ENCODE results near the gene TMEM181.
"Not testable (repeated sequence)": the region's sequence is repeated elsewhere in the genome, so short reads cannot be mapped to it uniquely, and the experiment has no call there.

TMEM181 gene

GRCh38 chr6:158630938-158631616 is 71.2 kb downstream of the TMEM181 start:
- H3K27me3 ChIP-seq (ENCODE audit: control insufficient read depth in 1 of 2, insufficient read depth in 2 of 2, low read length in 2 of 2) = no peaks in the 10 kb centered on the region
- no peaks in the 10 kb centered on the region for H3K9me3 ChIP-seq (ENCODE audit: control insufficient read depth in 2 of 2, low read length in 2 of 2)
- H3K9ac ChIP-seq (ENCODE audit: low read length in 2 of 2) = peak overlapping the region in 1 of 2 donors; percentile 36
- peak overlapping the region; percentile 46 for H3K27ac ChIP-seq (ENCODE audit: low read length)
- peaks cover 16% of the 10 kb centered on the region for H3K4me1 ChIP-seq (ENCODE audit: control insufficient read depth, insufficient read depth, low read length)
- peaks cover 17 to 29% of the 10 kb centered on the region in 2 donors for H3K36me3 ChIP-seq (ENCODE audit: control insufficient read depth in 2 of 2, insufficient read depth in 2 of 2, low read length in 2 of 2)
- peak overlapping the region in 1 of 2 donors; percentile 22 for H3K4me3 ChIP-seq (ENCODE audit: low read length in 2 of 2)

GRCh38 chr6:158631678-158632537 is 72.0 kb downstream of the TMEM181 start:
- Histone ChIP-seq H3K4me1 (ENCODE audit: control insufficient read depth, insufficient read depth, low read length) (peaks cover 16% of the 10 kb centered on the region), H3K4me3 (ENCODE audit: low read length in 2 of 2) (peak overlapping the region in 1 of 2 donors; percentile 15), H3K9me3 (ENCODE audit: control insufficient read depth in 2 of 2, low read length in 2 of 2) (no peaks in the 10 kb centered on the region), H3K9ac (ENCODE audit: low read length in 2 of 2) (peak overlapping the region in 1 of 2 donors; percentile 36), H3K27me3 (ENCODE audit: control insufficient read depth in 1 of 2, insufficient read depth in 2 of 2, low read length in 2 of 2) (no peaks in the 10 kb centered on the region), H3K27ac (ENCODE audit: low read length) (peak overlapping the region; percentile 46), H3K36me3 (ENCODE audit: control insufficient read depth in 2 of 2, insufficient read depth in 2 of 2, low read length in 2 of 2) (peaks cover 21 to 29% of the 10 kb centered on the region in 2 donors)

GRCh38 chr6:158632538-158633119 is 72.7 kb downstream of the TMEM181 start:
- not testable (repeated sequence) for H3K9ac ChIP-seq (ENCODE audit: low read length in 2 of 2); H3K27me3 ChIP-seq (ENCODE audit: control insufficient read depth in 1 of 2, insufficient read depth in 2 of 2, low read length in 2 of 2); H3K4me3 ChIP-seq (ENCODE audit: low read length in 2 of 2); H3K9me3 ChIP-seq (ENCODE audit: control insufficient read depth in 2 of 2, low read length in 2 of 2)
- Histone ChIP-seq H3K27ac (ENCODE audit: low read length) (peak overlapping the region; percentile 46), H3K4me1 (ENCODE audit: control insufficient read depth, insufficient read depth, low read length) (peaks cover 16% of the 10 kb centered on the region), H3K36me3 (ENCODE audit: control insufficient read depth in 2 of 2, insufficient read depth in 2 of 2, low read length in 2 of 2) (peaks cover 20 to 26% of the 10 kb centered on the region in 2 donors)

DNA sequence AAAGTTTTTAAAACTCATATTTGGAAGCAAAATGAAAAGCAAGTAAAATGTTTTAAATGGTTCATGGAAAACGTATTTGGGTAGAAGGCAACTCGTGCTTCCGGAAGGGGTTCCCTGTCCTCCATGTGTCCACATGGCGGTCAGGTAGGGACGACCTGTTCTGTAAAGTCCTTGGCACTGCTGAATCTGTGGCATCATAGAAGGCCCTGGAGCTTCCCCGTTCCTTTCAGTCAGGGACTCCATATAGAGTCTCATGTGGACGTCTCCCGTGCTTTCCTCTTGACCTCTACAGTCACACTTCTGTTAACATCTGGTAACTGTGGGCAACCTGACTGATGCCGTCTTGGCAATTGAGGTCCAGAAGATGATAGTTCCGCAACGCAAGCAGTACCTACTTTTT is 73.2 kb downstream of the TMEM181 start:
- Histone ChIP-seq H3K4me1 (ENCODE audit: control insufficient read depth, insufficient read depth, low read length) (peaks cover 16% of the 10 kb centered on the region), H3K9ac (ENCODE audit: low read length in 2 of 2) (no peak overlapping the region), H3K27me3 (ENCODE audit: control insufficient read depth in 1 of 2, insufficient read depth in 2 of 2, low read length in 2 of 2) (no peaks in the 10 kb centered on the region), H3K9me3 (ENCODE audit: control insufficient read depth in 2 of 2, low read length in 2 of 2) (no peaks in the 10 kb centered on the region), H3K36me3 (ENCODE audit: control insufficient read depth in 2 of 2, insufficient read depth in 2 of 2, low read length in 2 of 2) (peaks cover 21 to 27% of the 10 kb centered on the region in 2 donors), H3K27ac (ENCODE audit: low read length) (no peak overlapping the region), H3K4me3 (ENCODE audit: low read length in 2 of 2) (no peak overlapping the region)

DNA sequence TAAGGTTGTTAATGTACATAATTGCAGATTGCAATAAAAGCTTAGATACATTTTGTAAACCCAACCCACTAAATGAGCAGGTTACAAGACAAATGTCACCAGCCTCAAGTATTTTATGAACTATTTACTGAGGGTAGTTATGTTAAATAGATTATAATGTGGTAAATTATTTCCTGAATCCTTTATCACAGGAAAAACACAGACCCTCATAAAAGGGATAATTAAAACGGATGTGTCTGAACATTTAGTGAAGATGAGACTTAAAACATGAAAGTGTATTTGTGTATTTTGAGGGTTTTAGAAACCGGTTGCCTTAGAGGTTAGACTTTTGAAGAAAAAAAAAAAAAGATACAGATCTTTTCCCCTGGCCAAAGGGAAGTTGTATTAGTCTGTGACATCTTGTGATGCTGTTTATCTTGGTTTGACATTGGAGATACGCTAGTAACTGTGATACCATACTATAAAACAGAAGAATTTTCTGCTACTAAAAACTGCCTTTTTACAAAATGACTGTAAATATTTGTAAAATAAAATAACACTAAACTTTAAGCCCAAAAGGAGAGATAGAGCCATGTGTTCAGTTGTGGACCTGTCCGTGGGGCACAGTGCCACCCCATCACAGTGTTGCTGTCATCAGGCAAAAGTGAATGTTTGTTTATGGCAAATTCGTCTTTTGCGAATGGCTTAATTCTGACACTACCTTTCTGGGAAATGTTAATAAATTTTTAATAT is 75.0 kb downstream of the TMEM181 start:
- H3K27ac ChIP-seq (ENCODE audit: low read length) = no peak overlapping the region

DNA sequence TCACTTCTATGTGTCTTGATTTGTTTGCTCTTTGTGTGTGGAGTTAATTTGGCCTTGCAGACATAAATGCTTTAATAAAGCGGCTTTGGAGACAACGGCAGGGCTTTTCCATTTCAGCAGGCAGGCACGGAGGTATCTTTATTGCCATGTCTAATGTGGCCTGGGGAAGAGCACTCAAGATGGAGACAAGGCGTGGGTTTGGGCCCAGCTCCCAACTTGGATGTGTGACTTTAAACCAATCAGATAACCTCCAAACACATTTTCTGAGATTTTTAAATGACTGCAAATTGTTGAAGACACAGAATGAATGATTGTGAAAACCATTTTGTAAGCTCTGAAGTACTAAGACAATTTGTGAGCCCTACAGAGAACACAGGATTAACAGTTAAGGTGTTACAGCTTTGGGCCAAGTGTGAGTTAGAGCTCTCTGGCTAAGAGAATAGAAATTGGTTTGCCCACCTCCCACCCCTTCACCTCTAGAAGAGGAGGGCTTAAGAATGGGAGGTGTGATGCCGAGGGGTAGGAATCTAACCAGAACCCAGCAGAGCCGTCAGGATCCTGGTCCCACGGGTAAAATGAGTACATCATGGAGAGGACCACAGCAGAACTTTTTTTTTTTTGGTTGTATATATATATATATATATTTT is 75.7 kb downstream of the TMEM181 start:
- H3K27ac ChIP-seq (ENCODE audit: low read length) = no peak overlapping the region
- peaks cover 21% of the 10 kb centered on the region for H3K4me1 ChIP-seq (ENCODE audit: control insufficient read depth, insufficient read depth, low read length)
- H3K4me3 ChIP-seq (ENCODE audit: low read length in 2 of 2) = no peak overlapping the region
- H3K36me3 ChIP-seq (ENCODE audit: control insufficient read depth in 2 of 2, insufficient read depth in 2 of 2, low read length in 2 of 2) = peaks cover 24 to 27% of the 10 kb centered on the region in 2 donors
- H3K9me3 ChIP-seq (ENCODE audit: control insufficient read depth in 2 of 2, low read length in 2 of 2) = no peaks in the 10 kb centered on the region
- no peak overlapping the region for H3K9ac ChIP-seq (ENCODE audit: low read length in 2 of 2)
- no peaks in the 10 kb centered on the region for H3K27me3 ChIP-seq (ENCODE audit: control insufficient read depth in 1 of 2, insufficient read depth in 2 of 2, low read length in 2 of 2)

More for the DNA sequence above, 75.0 kb downstream of the TMEM181 start:
- Histone ChIP-seq H3K9me3 (ENCODE audit: control insufficient read depth in 2 of 2, low read length in 2 of 2) (no peaks in the 10 kb centered on the region), H3K4me3 (ENCODE audit: low read length in 2 of 2) (no peak overlapping the region), H3K4me1 (ENCODE audit: control insufficient read depth, insufficient read depth, low read length) (peaks cover 16% of the 10 kb centered on the region), H3K36me3 (ENCODE audit: control insufficient read depth in 2 of 2, insufficient read depth in 2 of 2, low read length in 2 of 2) (peaks cover 24 to 25% of the 10 kb centered on the region in 2 donors), H3K9ac (ENCODE audit: low read length in 2 of 2) (no peak overlapping the region), H3K27me3 (ENCODE audit: control insufficient read depth in 1 of 2, insufficient read depth in 2 of 2, low read length in 2 of 2) (no peaks in the 10 kb centered on the region)

GRCh38 chr6:158636778-158637177 is 76.9 kb downstream of the TMEM181 start:
- no peaks in the 10 kb centered on the region for H3K27me3 ChIP-seq (ENCODE audit: control insufficient read depth in 1 of 2, insufficient read depth in 2 of 2, low read length in 2 of 2)
- no peak overlapping the region for H3K27ac ChIP-seq (ENCODE audit: low read length)
- H3K4me1 ChIP-seq (ENCODE audit: control insufficient read depth, insufficient read depth, low read length) = peaks cover 12% of the 10 kb centered on the region
- H3K9me3 ChIP-seq (ENCODE audit: control insufficient read depth in 2 of 2, low read length in 2 of 2) = no peaks in the 10 kb centered on the region
- no peak overlapping the region for H3K9ac ChIP-seq (ENCODE audit: low read length in 2 of 2)
- peaks cover 20 to 21% of the 10 kb centered on the region in 2 donors for H3K36me3 ChIP-seq (ENCODE audit: control insufficient read depth in 2 of 2, insufficient read depth in 2 of 2, low read length in 2 of 2)
- H3K4me3 ChIP-seq (ENCODE audit: low read length in 2 of 2) = no peak overlapping the region

DNA sequence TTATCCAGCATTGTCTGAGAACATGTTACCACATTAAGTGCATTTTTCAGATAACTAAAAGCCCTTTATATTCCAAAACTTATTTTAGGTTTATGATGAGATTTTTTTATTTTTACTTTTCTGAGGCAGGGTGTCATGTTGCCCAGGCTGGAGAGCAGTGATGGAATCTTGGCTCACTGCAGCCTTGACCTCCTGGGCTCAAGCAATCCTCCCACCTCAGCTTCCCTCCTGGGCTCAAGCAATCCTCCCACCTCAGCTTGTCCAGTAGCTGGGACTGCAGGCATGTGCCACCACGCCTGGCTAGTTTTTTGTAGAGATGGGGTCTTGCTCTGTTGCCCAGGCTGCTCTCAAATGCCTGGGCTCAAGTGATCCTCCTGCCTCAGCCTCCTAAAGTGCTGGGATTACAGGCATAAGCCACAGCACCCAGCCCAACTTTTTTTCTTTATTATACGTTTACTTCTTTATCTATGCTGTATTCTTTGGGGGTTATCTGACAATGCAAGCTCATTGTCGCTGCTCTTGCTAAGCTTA is 78.5 kb downstream of the TMEM181 start:
- no peaks in the 10 kb centered on the region for H3K27me3 ChIP-seq (ENCODE audit: control insufficient read depth in 1 of 2, insufficient read depth in 2 of 2, low read length in 2 of 2)
- H3K4me3 ChIP-seq (ENCODE audit: low read length in 2 of 2) = no peak overlapping the region
- no peak overlapping the region for H3K27ac ChIP-seq (ENCODE audit: low read length)
- peaks cover 15 to 21% of the 10 kb centered on the region in 2 donors for H3K36me3 ChIP-seq (ENCODE audit: control insufficient read depth in 2 of 2, insufficient read depth in 2 of 2, low read length in 2 of 2)
- H3K9me3 ChIP-seq (ENCODE audit: control insufficient read depth in 2 of 2, low read length in 2 of 2) = no peaks in the 10 kb centered on the region
- H3K9ac ChIP-seq (ENCODE audit: low read length in 2 of 2) = no peak overlapping the region
- peaks cover 23% of the 10 kb centered on the region for H3K4me1 ChIP-seq (ENCODE audit: control insufficient read depth, insufficient read depth, low read length)

DNA sequence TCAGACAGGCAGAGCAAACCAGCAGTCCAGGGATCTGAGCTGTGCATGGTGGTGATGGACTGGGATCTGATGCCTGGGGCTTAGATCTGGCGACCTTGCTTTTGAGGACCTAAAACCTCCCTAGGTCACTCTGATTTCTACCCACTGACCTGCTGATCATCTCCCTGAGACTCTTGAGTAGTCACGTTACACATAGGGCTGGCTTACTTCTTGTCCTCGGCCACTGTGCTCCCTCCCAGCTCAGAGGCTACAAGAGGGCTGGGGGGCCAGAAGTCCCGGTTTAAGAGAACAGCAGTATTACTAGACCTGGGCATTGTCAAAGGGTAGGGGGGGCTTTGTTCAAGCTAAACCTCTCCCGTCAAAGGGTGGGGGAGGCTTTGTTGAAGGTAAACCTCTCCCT is 79.2 kb downstream of the TMEM181 start:
- Histone ChIP-seq H3K4me3 (ENCODE audit: low read length in 2 of 2) (no peak overlapping the region), H3K9me3 (ENCODE audit: control insufficient read depth in 2 of 2, low read length in 2 of 2) (no peaks in the 10 kb centered on the region), H3K4me1 (ENCODE audit: control insufficient read depth, insufficient read depth, low read length) (peaks cover 23% of the 10 kb centered on the region), H3K9ac (ENCODE audit: low read length in 2 of 2) (no peak overlapping the region), H3K27me3 (ENCODE audit: control insufficient read depth in 1 of 2, insufficient read depth in 2 of 2, low read length in 2 of 2) (no peaks in the 10 kb centered on the region), H3K36me3 (ENCODE audit: control insufficient read depth in 2 of 2, insufficient read depth in 2 of 2, low read length in 2 of 2) (peaks cover 15 to 21% of the 10 kb centered on the region in 2 donors), H3K27ac (ENCODE audit: low read length) (no peak overlapping the region)

DNA sequence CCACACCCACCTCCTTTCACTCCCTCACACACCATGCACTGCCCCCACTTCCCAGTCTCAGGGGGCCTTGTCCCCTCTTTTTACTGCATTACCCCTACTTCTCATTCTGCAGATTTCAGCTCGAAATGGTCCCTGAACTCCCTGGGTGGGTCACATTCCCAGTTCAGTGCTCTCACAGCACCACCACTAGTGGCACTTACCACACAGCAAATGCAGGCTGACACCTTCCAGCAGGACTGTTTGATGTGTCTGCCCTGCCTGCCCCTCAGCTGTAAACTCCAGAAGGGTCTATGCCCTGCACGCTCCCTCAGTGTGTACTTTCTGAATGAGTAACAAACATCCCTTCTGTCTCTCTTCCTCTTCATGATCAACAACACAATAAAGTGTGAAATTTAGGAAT is 80.6 kb downstream of the TMEM181 start:
- no peaks in the 10 kb centered on the region for H3K9me3 ChIP-seq (ENCODE audit: control insufficient read depth in 2 of 2, low read length in 2 of 2)
- no peaks in the 10 kb centered on the region for H3K27me3 ChIP-seq (ENCODE audit: control insufficient read depth in 1 of 2, insufficient read depth in 2 of 2, low read length in 2 of 2)
- H3K27ac ChIP-seq (ENCODE audit: low read length) = no peak overlapping the region
- H3K9ac ChIP-seq (ENCODE audit: low read length in 2 of 2) = peak overlapping the region in 1 of 2 donors; percentile 21
- peaks cover 30% of the 10 kb centered on the region for H3K4me1 ChIP-seq (ENCODE audit: control insufficient read depth, insufficient read depth, low read length)
- peaks cover 15% of the 10 kb centered on the region in 2 donors for H3K36me3 ChIP-seq (ENCODE audit: control insufficient read depth in 2 of 2, insufficient read depth in 2 of 2, low read length in 2 of 2)
- H3K4me3 ChIP-seq (ENCODE audit: low read length in 2 of 2) = no peak overlapping the region

Data from stomach smooth muscle (tissue), 2 donors.